PC-3 (cell line): ENCODE measurements around the gene BCAS1. TPM values are rescaled to one million over a fixed set of nuclear protein-coding genes. Genes with fewer than 3 reads are reported as not detected.

ENCODE experiments used
- ATAC-seq: fragments of 200-7000 bp; cut with Tn5 transposase; 2 replicates; pipeline ENCODE4 v1.9.1; 2020; ENCODE audit warnings: mild to moderate bottlenecking, moderate library complexity
- BruUV-seq: library from RNA; stranded (reverse); fragments of 400-500 nt; replicated peaks from 2 replicates; lab custom pipeline; 2021; lab: Mats Ljungman, UMichigan
- CTCF ChIA-PET: fragments of 300-600 bp; sonication (Branson Sonifier 250); formaldehyde crosslinking; loops from one replicate; lab custom pipeline; 2022; ENCODE audit warnings: antibody characterized with exemption; lab: Charles Lee
- POLR2A ChIA-PET: fragments of 300-600 bp; sonication (Branson Sonifier 250); formaldehyde crosslinking; loops from one replicate; lab custom pipeline; 2022; ENCODE audit warnings: antibody characterized with exemption; ENCODE audit not compliant: unreplicated experiment; lab: Charles Lee
- DNase-seq: peaks from one replicate; pipeline ENCODE4 v3.0.0-alpha.2; 2015
- H2AFZ ChIP-seq: fragments of 300-600 bp; sonication (generic); 2 replicates; pipeline ENCODE4 v1.6.0; 2016; ENCODE audit warnings: antibody characterized with exemption, low read length
- H3F3A ChIP-seq: fragments of 300-600 bp; sonication (generic); one replicate; pipeline ENCODE4 v1.6.0; 2017; ENCODE audit warnings: antibody characterized with exemption, low read length, control low read depth, mild to moderate bottlenecking; ENCODE audit not compliant: unreplicated experiment
- H3K27ac ChIP-seq: fragments of 300-600 bp; sonication (generic); 2 replicates; pipeline ENCODE4 v1.5.1; 2016; ENCODE audit warnings: mild to moderate bottlenecking, low read length
- H3K27me3 ChIP-seq: fragments of 300-600 bp; sonication (generic); 2 replicates; pipeline ENCODE4 v1.6.1; 2016; ENCODE audit warnings: low read length, mixed read lengths
- H3K36me3 ChIP-seq: fragments of 300-600 bp; sonication (generic); 2 replicates; pipeline ENCODE4 v1.6.1; 2016; ENCODE audit warnings: low read depth, mixed run types, low read length, mixed read lengths
- H3K4me1 ChIP-seq: fragments of 300-600 bp; sonication (generic); 2 replicates; pipeline ENCODE4 v1.5.1; 2016; ENCODE audit warnings: low read length; ENCODE audit not compliant: insufficient read depth
- H3K4me2 ChIP-seq: fragments of 300-600 bp; sonication (generic); 2 replicates; pipeline ENCODE4 v1.6.0; 2016; ENCODE audit warnings: low read length
- H3K4me3 ChIP-seq: fragments of 300-600 bp; sonication (generic); 2 replicates; pipeline ENCODE4 v1.5.1; 2016; ENCODE audit warnings: mild to moderate bottlenecking, low read length, mixed read lengths
- H3K79me2 ChIP-seq: fragments of 300-600 bp; sonication (generic); 2 replicates; pipeline ENCODE4 v1.6.1; 2017; ENCODE audit warnings: low read length, mixed read lengths
- H3K9ac ChIP-seq: fragments of 300-600 bp; sonication (generic); 2 replicates; pipeline ENCODE4 v1.6.0; 2016; ENCODE audit warnings: mild to moderate bottlenecking, low read length
- H3K9me2 ChIP-seq: fragments of 300-600 bp; sonication (generic); replicated peaks from 2 replicates; pipeline ENCODE4 v1.6.1; 2016; ENCODE audit warnings: mixed run types, low read length, mixed read lengths
- H3K9me3 ChIP-seq: fragments of 300-600 bp; sonication (generic); 2 replicates; pipeline ENCODE4 v1.6.1; 2016; ENCODE audit warnings: low read length, mixed read lengths
- H4K20me1 ChIP-seq: fragments of 300-600 bp; sonication (generic); 2 replicates; pipeline ENCODE4 v1.6.1; 2016; ENCODE audit warnings: low read length, mixed read lengths
- EZH2 ChIP-seq: fragments of 300-600 bp; sonication (generic); IDR thresholded peaks from one replicate; pipeline ENCODE4 v1.6.1; 2017; ENCODE audit warnings: antibody characterized with exemption, mild to moderate bottlenecking, low read length; ENCODE audit not compliant: unreplicated experiment
- EZH2phosphoT487 ChIP-seq: fragments of 300-600 bp; sonication (generic); IDR thresholded peaks from 2 replicates; pipeline ENCODE4 v1.6.1; 2018; ENCODE audit warnings: mild to moderate bottlenecking, antibody characterized with exemption, low read length, borderline replicate concordance
- intact Hi-C: fragments of 100-400 bp; cut with micrococcal nuclease; formaldehyde crosslinking; loops from 2 replicates; pipeline ENCODE4 v1.9.0; 2023
- total RNA-seq: library from RNA; depleted of rRNA; stranded (reverse); fragments of >200 nt; gene quantifications from 2 replicates; pipeline ENCODE4 v1.2.3, GENCODE V29; 2014
- TF ChIP-seq, protein P1 (sequence below): fragments of 300-600 bp; sonication (generic); conservative IDR thresholded peaks from 2 replicates; pipeline ENCODE4 v1.5.1; 2017; ENCODE audit warnings: antibody characterized with exemption, low read depth, mild to moderate bottlenecking, low read length

The BCAS1 gene
- total RNA-seq, 1 experiment from 2014 or later = 0.18 TPM

DNA sequence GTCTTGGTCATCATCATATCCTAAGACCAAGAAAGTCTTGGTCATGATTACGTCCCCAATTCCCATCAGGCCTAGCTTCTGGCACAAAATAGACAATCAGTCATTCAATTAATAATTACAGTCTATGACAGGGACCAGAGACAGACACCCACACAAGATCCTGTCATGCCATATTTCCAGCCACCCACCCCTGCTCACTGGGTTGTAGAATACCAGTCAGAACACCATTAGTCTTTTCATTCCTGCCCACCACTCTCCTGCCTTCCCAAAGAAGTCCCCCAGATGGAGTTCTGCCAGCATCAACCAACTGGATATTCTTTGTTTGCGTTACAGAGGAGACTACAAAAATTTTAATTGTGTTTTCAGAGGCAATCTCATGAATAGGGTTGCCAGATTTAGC, 81.0 kb downstream of the BCAS1 start:
- no peaks in the 10 kb centered on the region for H3F3A ChIP-seq
- H3K27ac ChIP-seq = no peak overlapping the region
- no peaks in the 10 kb centered on the region for H3K9me3 ChIP-seq
- no peaks in the 10 kb centered on the region for H4K20me1 ChIP-seq
- POLR2A ChIA-PET = no interaction called here
- H3K36me3 ChIP-seq = no peaks in the 10 kb centered on the region
- H3K79me2 ChIP-seq = no peaks in the 10 kb centered on the region
- no peak for DNase-seq
- no TSS peak for BruUV-seq
- H3K9ac ChIP-seq = no peak overlapping the region
- no peak overlapping the region for H3K4me2 ChIP-seq
- H3K9me2 ChIP-seq = no peaks in the 10 kb centered on the region
- TF ChIP-seq EZH2phosphoT487 = no peak
- no peak for TF ChIP-seq EZH2
- TF ChIP-seq, protein P1, sequence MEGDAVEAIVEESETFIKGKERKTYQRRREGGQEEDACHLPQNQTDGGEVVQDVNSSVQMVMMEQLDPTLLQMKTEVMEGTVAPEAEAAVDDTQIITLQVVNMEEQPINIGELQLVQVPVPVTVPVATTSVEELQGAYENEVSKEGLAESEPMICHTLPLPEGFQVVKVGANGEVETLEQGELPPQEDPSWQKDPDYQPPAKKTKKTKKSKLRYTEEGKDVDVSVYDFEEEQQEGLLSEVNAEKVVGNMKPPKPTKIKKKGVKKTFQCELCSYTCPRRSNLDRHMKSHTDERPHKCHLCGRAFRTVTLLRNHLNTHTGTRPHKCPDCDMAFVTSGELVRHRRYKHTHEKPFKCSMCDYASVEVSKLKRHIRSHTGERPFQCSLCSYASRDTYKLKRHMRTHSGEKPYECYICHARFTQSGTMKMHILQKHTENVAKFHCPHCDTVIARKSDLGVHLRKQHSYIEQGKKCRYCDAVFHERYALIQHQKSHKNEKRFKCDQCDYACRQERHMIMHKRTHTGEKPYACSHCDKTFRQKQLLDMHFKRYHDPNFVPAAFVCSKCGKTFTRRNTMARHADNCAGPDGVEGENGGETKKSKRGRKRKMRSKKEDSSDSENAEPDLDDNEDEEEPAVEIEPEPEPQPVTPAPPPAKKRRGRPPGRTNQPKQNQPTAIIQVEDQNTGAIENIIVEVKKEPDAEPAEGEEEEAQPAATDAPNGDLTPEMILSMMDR = no peak
- CTCF ChIA-PET = no interaction called here
- H3K4me3 ChIP-seq = no peak overlapping the region
- no peaks in the 10 kb centered on the region for H3K4me1 ChIP-seq
- no peak overlapping the region for H2AFZ ChIP-seq
- intact Hi-C loops = no loop called here
- ATAC-seq = no peak
- peaks cover 93% of the 10 kb centered on the region for H3K27me3 ChIP-seq

DNA sequence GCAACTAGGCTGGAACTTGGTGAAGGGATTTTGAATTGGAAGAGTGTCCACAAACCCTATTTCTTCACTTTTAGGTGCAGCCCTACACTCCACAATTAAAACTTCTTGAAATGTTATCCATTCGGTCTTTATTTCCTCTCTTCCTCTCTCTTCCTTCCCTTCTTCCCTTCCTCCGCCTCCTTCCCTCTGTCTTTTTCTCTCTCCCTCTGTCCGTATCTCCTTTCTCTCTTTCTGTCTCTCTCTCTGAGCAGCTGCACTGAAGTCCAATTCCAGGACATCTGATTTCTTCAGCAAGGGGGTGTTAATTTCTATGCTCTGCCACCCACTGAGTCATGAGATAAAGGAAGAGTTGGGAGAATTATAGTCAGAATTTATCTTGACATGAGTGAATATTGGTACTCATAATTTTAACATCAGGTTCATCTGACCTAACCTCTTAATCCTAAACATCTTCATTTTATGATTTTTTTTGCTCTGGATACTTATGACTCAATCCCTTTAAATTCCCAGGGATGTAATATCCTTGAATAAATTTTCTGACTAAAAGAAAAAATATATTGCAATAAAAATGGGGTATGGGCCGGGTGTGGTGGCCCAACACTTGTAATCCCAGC, 84.2 kb downstream of the BCAS1 start:
- TF ChIP-seq, protein P1 = no peak
- TF ChIP-seq EZH2 = no peak
- no peak for TF ChIP-seq EZH2phosphoT487
- no TSS peak for BruUV-seq
- no peak overlapping the region for H2AFZ ChIP-seq

DNA sequence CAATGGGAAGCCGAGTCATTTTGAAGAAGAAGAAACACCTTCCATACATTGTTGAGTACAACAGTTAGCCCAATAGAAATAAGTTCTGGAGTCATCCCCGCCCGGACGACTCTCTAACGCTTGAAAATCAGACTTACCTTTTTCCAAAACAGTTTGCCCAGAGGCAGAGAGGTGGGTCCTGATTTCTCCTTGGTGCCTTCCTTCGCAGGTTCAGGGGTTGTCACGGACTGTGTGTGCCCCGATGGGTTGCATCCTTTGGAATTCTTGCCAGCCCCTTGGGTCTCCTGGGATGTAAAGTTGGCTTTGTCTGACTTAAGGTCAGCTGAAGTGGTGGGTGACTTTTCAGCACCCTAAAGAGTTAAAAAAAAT, 85.3 kb downstream of the BCAS1 start:
- Histone ChIP-seq H3K9me2 (no peaks in the 10 kb centered on the region), H3K79me2 (no peaks in the 10 kb centered on the region), H3K9me3 (no peaks in the 10 kb centered on the region), H3K4me3 (no peak overlapping the region), H4K20me1 (no peaks in the 10 kb centered on the region), H3K27me3 (peaks cover 92% of the 10 kb centered on the region), H3K27ac (no peak overlapping the region), H3F3A (no peaks in the 10 kb centered on the region), H3K4me2 (no peak overlapping the region), H3K36me3 (no peaks in the 10 kb centered on the region), H2AFZ (no peak overlapping the region), H3K9ac (no peak overlapping the region), H3K4me1 (no peaks in the 10 kb centered on the region)
- ATAC-seq = no peak
- DNase-seq = no peak
- intact Hi-C loops = no loop called here
- ChIA-PET POLR2A (no interaction called here), CTCF (no interaction called here)
- BruUV-seq = no TSS peak
- TF ChIP-seq, protein P1 = no peak
- TF ChIP-seq EZH2 = no peak

More for the DNA sequence above, 84.2 kb downstream of the BCAS1 start:
- H4K20me1 ChIP-seq = no peaks in the 10 kb centered on the region
- H3K27ac ChIP-seq = no peak overlapping the region
- no peak overlapping the region for H3K4me2 ChIP-seq
- peaks cover 92% of the 10 kb centered on the region for H3K27me3 ChIP-seq
- no peak overlapping the region for H3K9ac ChIP-seq
- CTCF ChIA-PET = no interaction called here
- no peaks in the 10 kb centered on the region for H3K36me3 ChIP-seq
- H3K79me2 ChIP-seq = no peaks in the 10 kb centered on the region
- no peak overlapping the region for H3K4me3 ChIP-seq
- H3K4me1 ChIP-seq = no peaks in the 10 kb centered on the region
- intact Hi-C loops = no loop called here
- H3K9me2 ChIP-seq = no peaks in the 10 kb centered on the region
- no peak for DNase-seq
- POLR2A ChIA-PET = no interaction called here
- H3K9me3 ChIP-seq = no peaks in the 10 kb centered on the region
- no peaks in the 10 kb centered on the region for H3F3A ChIP-seq
- no peak for ATAC-seq
